Cardiac muscle cell (in vitro differentiated cells and primary cell): ENCODE measurements around the gene WSCD2. TPM values are rescaled to one million over a fixed set of nuclear protein-coding genes. Genes with fewer than 3 reads are reported as not detected.

Experiments used
- DNase-seq, 2 donors: peaks; one replicate each; pipeline versions ENCODE4 v3.0.0 to v3.0.0-alpha.2; 2010 to 2017; ENCODE audit warnings: low read depth in 1 of 2, low spot score in 1 of 2
- H3K27ac ChIP-seq: fragments of 200-600 bp; sonication (generic); 2 replicates; pipeline ENCODE4 v1.5.1; 2016
- H3K27me3 ChIP-seq: fragments of 200-600 bp; sonication (generic); 2 replicates; pipeline ENCODE4 v1.6.0; 2016; ENCODE audit warnings: control low read depth
- H3K36me3 ChIP-seq: fragments of 200-600 bp; sonication (generic); 2 replicates; pipeline ENCODE4 v1.5.1; 2016; ENCODE audit warnings: control low read depth
- H3K4me1 ChIP-seq: fragments of 200-600 bp; sonication (generic); 2 replicates; pipeline ENCODE4 v1.8.1; 2017; ENCODE audit warnings: low read depth, mild to moderate bottlenecking, mixed run types
- H3K4me3 ChIP-seq: fragments of 200-600 bp; sonication (generic); 2 replicates; pipeline ENCODE4 v1.5.1; 2016; ENCODE audit warnings: mild to moderate bottlenecking
- H3K9me3 ChIP-seq: fragments of 200-600 bp; sonication (generic); 2 replicates; pipeline ENCODE4 v1.5.1; 2017; ENCODE audit warnings: low read depth, mild to moderate bottlenecking, control low read depth
- CTCF ChIP-seq: IDR thresholded peaks from 2 replicates; pipeline ENCODE4 v1.5.1; 2012; ENCODE audit warnings: low read depth, mild to moderate bottlenecking, low read length
- polyA plus RNA-seq: library from polyadenylated mRNA; unstranded; fragments of >200 nt; fragmentation: Nextera tagmentation; extraction: Ambion mirVana; gene quantifications from 2 replicates; pipeline ENCODE4 v1.2.1, GENCODE V29; 2016
- total RNA-seq: library from RNA; depleted of rRNA; stranded (reverse); fragments of >200 nt; gene quantifications from 2 replicates; pipeline ENCODE4 v1.2.3, GENCODE V29; 2016

WSCD2 gene
- total and polyA plus RNA-seq, 2 experiments from 2014 or later: 7.0 to 7.1 TPM

GRCh38 chr12:108109504-108109903 is 19.6 kb upstream of the WSCD2 start:
- no peak overlapping the region for H3K4me3 ChIP-seq
- no peaks in the 10 kb centered on the region for H3K27me3 ChIP-seq
- peaks cover 25% of the 10 kb centered on the region for H3K4me1 ChIP-seq
- no peaks in the 10 kb centered on the region for H3K9me3 ChIP-seq
- DNase-seq: no peak
- no peak overlapping the region for H3K27ac ChIP-seq
- TF ChIP-seq CTCF: no peak
- H3K36me3 ChIP-seq: no peaks in the 10 kb centered on the region

DNA sequence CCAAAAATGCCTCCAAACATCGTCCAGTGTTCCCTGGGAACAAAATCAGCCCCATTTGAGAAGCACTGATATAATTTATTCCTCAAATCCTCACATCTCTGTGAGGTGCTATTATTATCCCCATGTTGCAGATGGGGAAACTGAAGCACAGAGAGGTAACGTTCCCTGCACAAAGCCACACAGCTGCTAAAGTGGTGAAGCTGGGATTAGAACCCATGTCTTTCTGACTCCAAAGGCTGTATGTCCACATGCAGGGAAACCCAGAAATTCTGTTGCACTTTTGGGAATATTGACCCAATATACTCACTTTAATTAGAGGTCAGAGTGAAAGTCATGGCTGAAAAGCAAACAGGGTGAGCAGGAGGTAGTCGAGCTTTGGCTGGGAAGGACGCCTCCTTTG is 19.1 kb upstream of the WSCD2 start:
- H3K4me3 ChIP-seq: no peak overlapping the region
- peaks cover 25% of the 10 kb centered on the region for H3K4me1 ChIP-seq
- H3K27ac ChIP-seq: no peak overlapping the region
- no peaks in the 10 kb centered on the region for H3K36me3 ChIP-seq
- no peaks in the 10 kb centered on the region for H3K27me3 ChIP-seq
- no peaks in the 10 kb centered on the region for H3K9me3 ChIP-seq
- TF ChIP-seq CTCF: no peak
- DNase-seq: no peak

- no peaks in the 10 kb centered on the region for H3K27me3 ChIP-seq
- H3K4me3 ChIP-seq: no peak overlapping the region
- no peaks in the 10 kb centered on the region for H3K36me3 ChIP-seq
- no peak for DNase-seq
- peaks cover 25% of the 10 kb centered on the region for H3K4me1 ChIP-seq
- no peaks in the 10 kb centered on the region for H3K9me3 ChIP-seq
- TF ChIP-seq CTCF: no peak
- no peak overlapping the region for H3K27ac ChIP-seq
These were observed 18.2 kb upstream of the WSCD2 start for GRCh38 chr12:108110844-108111243.

- H3K4me3 ChIP-seq: no peak overlapping the region
- DNase-seq: peak in 1 of 2 donors; percentile 82
- H3K36me3 ChIP-seq: no peaks in the 10 kb centered on the region
- no peak for TF ChIP-seq CTCF
- no peaks in the 10 kb centered on the region for H3K27me3 ChIP-seq
- H3K27ac ChIP-seq: peak overlapping the region; percentile 100
- no peaks in the 10 kb centered on the region for H3K9me3 ChIP-seq
- peaks cover 14% of the 10 kb centered on the region for H3K4me1 ChIP-seq
These were observed 16.1 kb upstream of the WSCD2 start for GRCh38 chr12:108112832-108113556.

DNA sequence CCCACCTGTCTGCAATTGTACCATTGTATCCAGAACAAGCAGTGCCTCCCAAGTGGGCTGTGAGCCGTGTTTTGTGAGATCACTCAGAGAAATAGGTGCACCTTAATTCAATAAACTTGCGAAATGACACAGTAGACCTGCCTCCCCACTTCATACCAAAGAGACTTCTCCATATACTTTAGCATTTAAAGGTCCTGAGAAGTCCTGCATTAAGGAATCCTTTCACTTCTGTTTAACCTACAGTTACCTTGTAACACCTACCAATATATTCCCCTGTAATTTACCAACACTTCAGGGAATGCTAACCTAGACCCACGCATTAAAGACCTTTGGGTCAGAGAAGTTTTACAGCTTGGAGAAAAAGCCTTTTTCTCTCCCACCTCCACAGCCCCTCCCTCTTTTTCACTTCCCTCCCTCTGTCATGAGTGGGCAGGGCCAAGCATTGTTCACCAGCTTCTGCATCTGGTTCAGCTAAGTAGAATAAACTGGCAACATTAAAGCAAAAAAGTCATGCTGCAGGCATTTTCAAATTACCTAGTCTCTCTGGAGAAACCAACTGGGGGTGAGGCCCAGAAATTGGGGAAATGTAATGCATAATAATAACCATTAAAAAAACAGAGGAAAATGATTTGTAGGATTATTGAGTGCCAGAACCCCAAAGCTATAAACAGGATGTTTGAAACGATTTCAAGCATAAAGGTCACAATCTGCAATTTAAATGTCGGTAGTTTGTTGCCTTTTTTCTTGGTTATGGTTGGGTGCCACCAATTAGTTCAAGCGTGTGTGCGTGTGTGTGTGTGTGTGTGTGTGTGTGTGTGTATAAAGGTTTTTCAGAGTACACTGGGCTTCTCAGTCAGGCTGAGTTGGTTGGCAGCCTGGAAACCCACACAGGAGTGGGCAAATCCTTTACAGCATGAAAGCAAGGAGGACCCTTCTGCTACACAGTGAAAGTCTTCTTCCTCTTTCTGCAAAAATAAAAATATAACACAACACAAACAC is 13.7 kb upstream of the WSCD2 start:
- no peak for DNase-seq
- no peaks in the 10 kb centered on the region for H3K9me3 ChIP-seq
- H3K4me3 ChIP-seq: no peak overlapping the region
- peaks cover 14% of the 10 kb centered on the region for H3K4me1 ChIP-seq
- TF ChIP-seq CTCF: no peak
- no peak overlapping the region for H3K27ac ChIP-seq
- H3K36me3 ChIP-seq: no peaks in the 10 kb centered on the region
- no peaks in the 10 kb centered on the region for H3K27me3 ChIP-seq
